C4-2B (cell line): Measurements from ENCODE around the gene PCSK6.
"Not testable (repeated sequence)": the region's sequence is repeated elsewhere in the genome, so short reads cannot be mapped to it uniquely, and the experiment has no call there.

Experiments
- H3K27ac ChIP-seq: fragments of 450-650 bp; 2 replicates; pipeline ENCODE4 v1.5.1; 2017
- CTCF ChIP-seq: fragments of 450-650 bp; conservative IDR thresholded peaks from 2 replicates; pipeline ENCODE4 v1.5.1; 2017; ENCODE audit warnings: mild to moderate bottlenecking
- ZFX ChIP-seq: fragments of 450-650 bp; IDR thresholded peaks from 2 replicates; pipeline ENCODE4 v1.6.1; 2017

PCSK6 gene

GRCh38 chr15:101424984-101425383 is 64.5 kb downstream of the PCSK6 start:
- TF ChIP-seq ZFX (no peak), CTCF (no peak)
- H3K27ac ChIP-seq: no peak overlapping the region

GRCh38 chr15:101420232-101420631 is 69.3 kb downstream of the PCSK6 start:
- TF ChIP-seq ZFX: no peak
- TF ChIP-seq CTCF: no peak
- no peak overlapping the region for H3K27ac ChIP-seq

GRCh38 chr15:101416475-101416874 is 73.0 kb downstream of the PCSK6 start:
- not testable (repeated sequence) for H3K27ac ChIP-seq

GRCh38 chr15:101413239-101413638 is 76.3 kb downstream of the PCSK6 start:
- no peak for TF ChIP-seq CTCF
- TF ChIP-seq ZFX: no peak
- H3K27ac ChIP-seq: no peak overlapping the region

- TF ChIP-seq CTCF: no peak
- TF ChIP-seq ZFX: no peak
- H3K27ac ChIP-seq: no peak overlapping the region
Observed at GRCh38 chr15:101411581-101411980, 77.9 kb downstream of the PCSK6 start.

- TF ChIP-seq CTCF (no peak), ZFX (no peak)
- H3K27ac ChIP-seq: no peak overlapping the region
Observed at GRCh38 chr15:101411085-101411484, 78.4 kb downstream of the PCSK6 start.

GRCh38 chr15:101410612-101411011 is 78.9 kb downstream of the PCSK6 start:
- H3K27ac ChIP-seq: no peak overlapping the region

More at GRCh38 chr15:101410612-101411011, 78.9 kb downstream of the PCSK6 start:
- TF ChIP-seq ZFX (no peak), CTCF (no peak)
